GM12878 (cell line): ENCODE data around the gene DEFB131B. TPM values are rescaled to one million over a fixed set of nuclear protein-coding genes. Genes with fewer than 3 reads are reported as not detected.

Experiments used
- ATF7 ChIP-seq: fragments of 450-650 bp; IDR thresholded peaks from 2 replicates; pipeline ENCODE4 v1.6.1; 2016; ENCODE audit warnings: low read depth, mild to moderate bottlenecking
- BCLAF1 ChIP-seq: fragments of 450-650 bp; IDR thresholded peaks from 2 replicates; pipeline ENCODE4 v1.6.1; 2017; ENCODE audit warnings: antibody characterized with exemption, mild to moderate bottlenecking, moderate library complexity
- BHLHE40 ChIP-seq, 2 experiments: fragments of 450-650 bp in 1 of 2; IDR thresholded peaks; 2 replicates each; pipeline ENCODE4 v1.6.1; 2011 to 2017; ENCODE audit warnings: low read depth in 2 of 2, borderline replicate concordance in 1 of 2, improper control_type of control experiment in 1 of 2, low read length in 1 of 2, mild to moderate bottlenecking in 1 of 2
- BRCA1 ChIP-seq: IDR thresholded peaks from 2 replicates; pipeline ENCODE4 v1.6.1; 2011; ENCODE audit warnings: low read depth, low read length, improper control_type of control experiment
- CEBPB ChIP-seq, 2 experiments: fragments of 150-350 bp in 1 of 2; IDR thresholded peaks; 2 replicates each; pipeline ENCODE4 v1.6.1; 2012 to 2014; ENCODE audit warnings: low read depth in 2 of 2, low read length in 2 of 2, borderline replicate concordance in 1 of 2, inconsistent platforms in 1 of 2
- CREM ChIP-seq: IDR thresholded peaks from 2 replicates; pipeline ENCODE4 v1.6.1; 2014; ENCODE audit warnings: antibody characterized with exemption, low read depth
- DPF2 ChIP-seq: fragments of 450-650 bp; IDR thresholded peaks from 2 replicates; pipeline ENCODE4 v1.6.1; 2017; ENCODE audit warnings: mild to moderate bottlenecking
- FOS ChIP-seq: IDR thresholded peaks from 3 replicates; pipeline ENCODE4 v1.6.1; 2011; ENCODE audit warnings: borderline replicate concordance; ENCODE audit not compliant: insufficient read length; ENCODE audit errors: extremely low read depth
- IKZF2 ChIP-seq, 2 experiments: fragments of 450-650 bp; IDR thresholded peaks; 2 replicates each; pipeline ENCODE4 v1.6.1; 2017; ENCODE audit warnings: mild to moderate bottlenecking in 2 of 2, moderate library complexity in 2 of 2
- MAX ChIP-seq: IDR thresholded peaks from 2 replicates; pipeline ENCODE4 v1.6.1; 2012; ENCODE audit warnings: low read depth, low read length, improper control_type of control experiment
- NBN ChIP-seq: fragments of 450-650 bp; IDR thresholded peaks from 2 replicates; pipeline ENCODE4 v1.6.1; 2016
- NKRF ChIP-seq: fragments of 450-650 bp; conservative IDR thresholded peaks from 2 replicates; pipeline ENCODE4 v1.6.1; 2017; ENCODE audit warnings: mild to moderate bottlenecking, moderate library complexity
- RB1 ChIP-seq: fragments of 450-650 bp; formaldehyde crosslinking; IDR thresholded peaks from 2 replicates; pipeline ENCODE4 v1.6.1; 2017; ENCODE audit warnings: mild to moderate bottlenecking, borderline replicate concordance
- SMARCA5 ChIP-seq: fragments of 450-650 bp; IDR thresholded peaks from 2 replicates; pipeline ENCODE4 v1.6.1; 2017; ENCODE audit warnings: mild to moderate bottlenecking
- SUZ12 ChIP-seq: fragments of 200-600 bp; sonication (generic); IDR thresholded peaks from one replicate; pipeline ENCODE4 v1.6.1; 2018; ENCODE audit warnings: antibody characterized with exemption, mild to moderate bottlenecking; ENCODE audit not compliant: unreplicated experiment
- TBL1XR1 ChIP-seq: IDR thresholded peaks from 2 replicates; pipeline ENCODE4 v1.6.1; 2012; ENCODE audit warnings: low read depth, low read length, improper control_type of control experiment
- TCF7 ChIP-seq: IDR thresholded peaks from 2 replicates; pipeline ENCODE4 v1.6.1; 2014; ENCODE audit warnings: antibody characterized with exemption, borderline replicate concordance
- YY1 ChIP-seq: IDR thresholded peaks from 2 replicates; pipeline ENCODE4 v1.6.1; 2011; ENCODE audit warnings: low read depth, mild to moderate bottlenecking, low read length
- ZNF274 ChIP-seq: IDR thresholded peaks from one replicate; pipeline ENCODE4 v1.8.0; 2011; ENCODE audit not compliant: insufficient read length, insufficient read depth
- polyA plus RNA-seq, 11 experiments: library from polyadenylated mRNA; depleted of rRNA in 4 of 11; unstranded in 6 of 11; stranded (reverse) in 5 of 11; fragments of >200 nt; fragmentation: Nextera tagmentation in 4 of 11; fragmentation: Illumina TruSeq in 1 of 11; extraction: Ambion mirVana in 4 of 11; extraction: Trizol in 1 of 11; gene quantifications; 1 replicate in 1 of 11; 2 replicates in 10 of 11; pipeline versions ENCODE4 v1.2.1 to v1.2.3, GENCODE V29; 2011 to 2016; ENCODE audit warnings: inconsistent platforms in 2 of 11, missing spikeins in 2 of 11, low read depth in 1 of 11
- total RNA-seq, 4 experiments: library from RNA; depleted of rRNA in 3 of 4; stranded (reverse); fragments of >200 nt in 3 of 4; fragmentation: Illumina TruSeq in 1 of 4; extraction: Trizol in 1 of 4; gene quantifications; 2 replicates each; pipeline versions ENCODE4 v1.2.1 to v1.2.3, GENCODE V29; 2013 to 2021
- TF ChIP-seq, protein P1 (sequence below): fragments of 450-650 bp; IDR thresholded peaks from 2 replicates; pipeline ENCODE4 v1.6.1; 2017; ENCODE audit warnings: borderline replicate concordance

Gene DEFB131B
- total and polyA plus RNA-seq, 10 of the 15 experiments (the other 5 are each of a cell fraction or from before 2014, with no cell fraction given), result not detected

GRCh38 chr11:71927820-71928736 lies 49.8 kb downstream of the DEFB131B start, which contains the start of gene XNDC1N (continued):
- TF ChIP-seq BRCA1 (no peak), ZNF274 (no peak), SUZ12 (no peak), BHLHE40 (IDR thresholded peaks at IDR 0.05; ENCODE audit: borderline replicate concordance in 1 of 2, low read depth in 2 of 2, low read length in 1 of 2) (peak in 1 of 2 experiments; percentile 50; a peak in 2 of 4 replicates), ATF7 (0 out of 2 replicates have a peak, but pooled peaks have one; percentile 43), SMARCA5 (no peak), NKRF (peak; percentile 91), TBL1XR1 (no peak; the same call in 1 of the 2 replicates), DPF2 (no peak), CEBPB (IDR thresholded peaks at IDR 0.05; ENCODE audit: borderline replicate concordance in 1 of 2, low read depth in 2 of 2, low read length in 2 of 2) (no peak), NBN (peak; percentile 34; the same call in 1 of the 2 replicates), CREM (peak; percentile 33; the same call in 1 of the 2 replicates), BCLAF1 (no peak), MAX (peak; percentile 75), TCF7 (no peak), FOS (no peak), IKZF2 (IDR thresholded peaks at IDR 0.05) (peak; percentile 9 to 14; a peak in 1 of 4 replicates), RB1 (peak; percentile 100), YY1 (no peak; the same call in 1 of the 2 replicates)
- TF ChIP-seq, protein P1, sequence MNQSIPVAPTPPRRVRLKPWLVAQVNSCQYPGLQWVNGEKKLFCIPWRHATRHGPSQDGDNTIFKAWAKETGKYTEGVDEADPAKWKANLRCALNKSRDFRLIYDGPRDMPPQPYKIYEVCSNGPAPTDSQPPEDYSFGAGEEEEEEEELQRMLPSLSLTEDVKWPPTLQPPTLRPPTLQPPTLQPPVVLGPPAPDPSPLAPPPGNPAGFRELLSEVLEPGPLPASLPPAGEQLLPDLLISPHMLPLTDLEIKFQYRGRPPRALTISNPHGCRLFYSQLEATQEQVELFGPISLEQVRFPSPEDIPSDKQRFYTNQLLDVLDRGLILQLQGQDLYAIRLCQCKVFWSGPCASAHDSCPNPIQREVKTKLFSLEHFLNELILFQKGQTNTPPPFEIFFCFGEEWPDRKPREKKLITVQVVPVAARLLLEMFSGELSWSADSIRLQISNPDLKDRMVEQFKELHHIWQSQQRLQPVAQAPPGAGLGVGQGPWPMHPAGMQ, result no peak
